Measurements from ENCODE around the gene IMPDH2. TPM values are rescaled to one million over a fixed set of nuclear protein-coding genes. Genes with fewer than 3 reads are reported as not detected.

The IMPDH2 gene
- total RNA-seq, 1 experiment from 2014 or later = 599 TPM

DNA sequence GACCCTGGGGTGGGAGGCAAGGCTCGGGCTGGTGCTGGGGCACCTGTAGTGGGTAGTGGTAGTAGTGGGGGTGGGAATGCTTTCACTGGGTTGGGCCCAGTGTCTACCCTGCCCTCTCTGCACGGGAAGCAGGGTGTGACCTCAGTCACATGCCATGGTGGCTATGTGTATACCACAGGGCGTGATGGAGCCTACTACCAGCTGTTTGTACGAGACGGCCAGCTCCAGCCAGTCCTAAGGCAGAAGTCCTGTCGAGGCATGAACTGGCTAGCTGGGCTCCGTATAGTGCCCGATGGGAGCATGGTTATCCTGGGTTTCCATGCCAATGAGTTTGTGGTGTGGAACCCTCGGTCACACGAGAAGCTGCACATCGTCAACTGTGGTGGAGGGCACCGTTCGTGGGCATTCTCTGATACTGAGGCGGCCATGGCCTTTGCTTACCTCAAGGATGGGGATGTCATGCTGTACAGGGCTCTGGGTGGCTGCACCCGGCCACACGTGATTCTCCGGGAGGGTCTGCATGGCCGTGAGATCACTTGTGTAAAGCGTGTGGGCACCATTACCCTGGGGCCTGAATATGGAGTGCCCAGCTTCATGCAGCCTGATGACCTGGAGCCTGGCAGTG is 16.0 kb downstream of the IMPDH2 start:
- POLR2A ChIA-PET = interaction anchor here (1.5 to 1.8 kb wide), 2 partner anchors 9 to 16 kb away, joined by 5 read pairs; partner anchors contain the start of genes IMPDH2 and NDUFAF3
- no peak for DNase-seq (ENCODE audit: low read depth, low spot score)
- intact Hi-C loops (cut with micrococcal nuclease) = no loop called here
- TF ChIP-seq, protein P1, sequence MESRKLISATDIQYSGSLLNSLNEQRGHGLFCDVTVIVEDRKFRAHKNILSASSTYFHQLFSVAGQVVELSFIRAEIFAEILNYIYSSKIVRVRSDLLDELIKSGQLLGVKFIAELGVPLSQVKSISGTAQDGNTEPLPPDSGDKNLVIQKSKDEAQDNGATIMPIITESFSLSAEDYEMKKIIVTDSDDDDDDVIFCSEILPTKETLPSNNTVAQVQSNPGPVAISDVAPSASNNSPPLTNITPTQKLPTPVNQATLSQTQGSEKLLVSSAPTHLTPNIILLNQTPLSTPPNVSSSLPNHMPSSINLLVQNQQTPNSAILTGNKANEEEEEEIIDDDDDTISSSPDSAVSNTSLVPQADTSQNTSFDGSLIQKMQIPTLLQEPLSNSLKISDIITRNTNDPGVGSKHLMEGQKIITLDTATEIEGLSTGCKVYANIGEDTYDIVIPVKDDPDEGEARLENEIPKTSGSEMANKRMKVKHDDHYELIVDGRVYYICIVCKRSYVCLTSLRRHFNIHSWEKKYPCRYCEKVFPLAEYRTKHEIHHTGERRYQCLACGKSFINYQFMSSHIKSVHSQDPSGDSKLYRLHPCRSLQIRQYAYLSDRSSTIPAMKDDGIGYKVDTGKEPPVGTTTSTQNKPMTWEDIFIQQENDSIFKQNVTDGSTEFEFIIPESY (IDR thresholded peaks at IDR 0.05; ENCODE audit: extremely low read depth, insufficient replicate concordance, low read length) = no peak
- TF ChIP-seq YY1 (IDR thresholded peaks at IDR 0.05; ENCODE audit: extremely low read depth, insufficient replicate concordance, low read depth, low read length) (no peak), CEBPB (IDR thresholded peaks at IDR 0.05; ENCODE audit: low read depth) (no peak), ELF1 (IDR thresholded peaks at IDR 0.05; ENCODE audit: borderline replicate concordance, low read depth) (no peak), FOSL1 (IDR thresholded peaks at IDR 0.05; ENCODE audit: low read depth) (no peak), TCF7L2 (IDR thresholded peaks at IDR 0.05; ENCODE audit: borderline replicate concordance, extremely low read depth, insufficient read depth, insufficient read length) (no peak), EGR1 (IDR thresholded peaks at IDR 0.05; ENCODE audit: low read depth) (no peak), ZNF274 (IDR thresholded peaks at IDR 0.05; ENCODE audit: low read depth, low read length) (no peak), EZH2 (IDR thresholded peaks at IDR 0.05) (no peak), POLR2AphosphoS5 (IDR thresholded peaks at IDR 0.05; ENCODE audit: low read depth, low read length) (no peak), CBX3 (IDR thresholded peaks at IDR 0.05; ENCODE audit: low read depth) (no peak), SP1 (IDR thresholded peaks at IDR 0.05; ENCODE audit: low read depth) (no peak)
- TF ChIP-seq, protein P2, sequence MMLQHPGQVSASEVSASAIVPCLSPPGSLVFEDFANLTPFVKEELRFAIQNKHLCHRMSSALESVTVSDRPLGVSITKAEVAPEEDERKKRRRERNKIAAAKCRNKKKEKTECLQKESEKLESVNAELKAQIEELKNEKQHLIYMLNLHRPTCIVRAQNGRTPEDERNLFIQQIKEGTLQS (IDR thresholded peaks at IDR 0.05) = no peak
- TF ChIP-seq, protein P3, sequence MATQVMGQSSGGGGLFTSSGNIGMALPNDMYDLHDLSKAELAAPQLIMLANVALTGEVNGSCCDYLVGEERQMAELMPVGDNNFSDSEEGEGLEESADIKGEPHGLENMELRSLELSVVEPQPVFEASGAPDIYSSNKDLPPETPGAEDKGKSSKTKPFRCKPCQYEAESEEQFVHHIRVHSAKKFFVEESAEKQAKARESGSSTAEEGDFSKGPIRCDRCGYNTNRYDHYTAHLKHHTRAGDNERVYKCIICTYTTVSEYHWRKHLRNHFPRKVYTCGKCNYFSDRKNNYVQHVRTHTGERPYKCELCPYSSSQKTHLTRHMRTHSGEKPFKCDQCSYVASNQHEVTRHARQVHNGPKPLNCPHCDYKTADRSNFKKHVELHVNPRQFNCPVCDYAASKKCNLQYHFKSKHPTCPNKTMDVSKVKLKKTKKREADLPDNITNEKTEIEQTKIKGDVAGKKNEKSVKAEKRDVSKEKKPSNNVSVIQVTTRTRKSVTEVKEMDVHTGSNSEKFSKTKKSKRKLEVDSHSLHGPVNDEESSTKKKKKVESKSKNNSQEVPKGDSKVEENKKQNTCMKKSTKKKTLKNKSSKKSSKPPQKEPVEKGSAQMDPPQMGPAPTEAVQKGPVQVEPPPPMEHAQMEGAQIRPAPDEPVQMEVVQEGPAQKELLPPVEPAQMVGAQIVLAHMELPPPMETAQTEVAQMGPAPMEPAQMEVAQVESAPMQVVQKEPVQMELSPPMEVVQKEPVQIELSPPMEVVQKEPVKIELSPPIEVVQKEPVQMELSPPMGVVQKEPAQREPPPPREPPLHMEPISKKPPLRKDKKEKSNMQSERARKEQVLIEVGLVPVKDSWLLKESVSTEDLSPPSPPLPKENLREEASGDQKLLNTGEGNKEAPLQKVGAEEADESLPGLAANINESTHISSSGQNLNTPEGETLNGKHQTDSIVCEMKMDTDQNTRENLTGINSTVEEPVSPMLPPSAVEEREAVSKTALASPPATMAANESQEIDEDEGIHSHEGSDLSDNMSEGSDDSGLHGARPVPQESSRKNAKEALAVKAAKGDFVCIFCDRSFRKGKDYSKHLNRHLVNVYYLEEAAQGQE (IDR thresholded peaks at IDR 0.05; ENCODE audit: low read depth) = no peak
- RAD21 ChIA-PET (ENCODE audit: low non-redundant PET in 1 of 2, low total read pairs in 2 of 2, uncharacterized antibody in 2 of 2, unreplicated experiment in 2 of 2) = interaction anchor here in 1 of 2 experiments (0.5 to 0.6 kb wide), 2 partner anchors 25 to 613 kb away, joined by 3 read pairs; no protein-coding TSS in a partner anchor
- Histone ChIP-seq H3K27me3 (ENCODE audit: insufficient read depth, low read length) (no peaks in the 10 kb centered on the region), H3K9me2 (ENCODE audit: insufficient read depth) (no peaks in the 10 kb centered on the region), H3K36me3 (ENCODE audit: control insufficient read depth in 1 of 2, insufficient read depth in 2 of 2, low read length in 2 of 2) (peaks cover 19 to 39% of the 10 kb centered on the region in 2 experiments; a peak in 3 of 4 replicates), H3K9me3 (ENCODE audit: control insufficient read depth in 1 of 2, insufficient read depth in 1 of 2, low read depth in 1 of 2, low read length in 2 of 2) (no peaks in the 10 kb centered on the region), H3K27ac (ENCODE audit: low read depth, low read length) (no peak overlapping the region), H3K4me2 (ENCODE audit: low read length) (no peak overlapping the region), H4K20me1 (ENCODE audit: insufficient read depth) (no peaks in the 10 kb centered on the region), H3K4me3 (replicated peaks in 1 of 2; ENCODE audit: low read depth in 1 of 2, low read length in 2 of 2) (no peak overlapping the region), H2AFZ (ENCODE audit: low read depth, low read length, poor library complexity, severe bottlenecking) (no peak overlapping the region), H3K9ac (ENCODE audit: low read length) (no peak overlapping the region), H3K79me2 (ENCODE audit: insufficient read depth, low read length) (peaks cover 60% of the 10 kb centered on the region), H3K4me1 (ENCODE audit: control insufficient read depth in 1 of 2, insufficient read depth in 2 of 2, low read length in 2 of 2) (peaks cover 8 to 27% of the 10 kb centered on the region in 2 experiments; a peak in 3 of 4 replicates)
- CTCF ChIA-PET = interaction anchor here (0.9 to 2.2 kb wide), 2 partner anchors 16 to 26 kb away, joined by 3 to 15 read pairs; partner anchors contain the start of gene IMPDH2
- no TSS peak for BruUV-seq (replicated peaks)
- ATAC-seq = no peak

All from HCT116 (cell line).